HG02610 (cell line): ENCODE results near the gene ASTL.

Source experiments
- ATAC-seq: cut with Tn5 transposase; IDR thresholded peaks from one replicate; pipeline ENCODE4 v1.9.1; 2021; ENCODE audit warnings: mild to moderate bottlenecking, moderate library complexity; ENCODE audit not compliant: unreplicated experiment

ASTL gene

DNA sequence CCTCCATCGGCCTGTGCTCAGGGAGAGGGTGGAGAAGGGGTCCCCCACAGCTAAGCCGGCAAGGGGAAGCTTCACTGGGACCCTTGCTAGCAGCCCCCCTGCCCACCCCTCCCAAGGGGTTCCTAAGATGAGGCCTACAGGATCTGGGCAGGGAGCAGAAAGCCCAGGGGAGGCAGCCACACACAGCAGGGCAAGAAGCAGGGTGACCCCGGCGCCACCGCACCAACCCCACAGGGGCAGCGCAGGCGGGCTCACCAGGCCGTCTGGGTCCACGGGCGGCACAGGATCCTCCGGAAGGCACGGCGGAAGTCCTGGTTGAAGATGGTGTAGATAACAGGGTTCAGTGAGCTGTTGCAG, 23.8 kb downstream of the ASTL start:
- no peak for ATAC-seq

- no peak for ATAC-seq
Measured at GRCh38 chr2:96113951-96114350, 24.4 kb downstream of the ASTL start.

DNA sequence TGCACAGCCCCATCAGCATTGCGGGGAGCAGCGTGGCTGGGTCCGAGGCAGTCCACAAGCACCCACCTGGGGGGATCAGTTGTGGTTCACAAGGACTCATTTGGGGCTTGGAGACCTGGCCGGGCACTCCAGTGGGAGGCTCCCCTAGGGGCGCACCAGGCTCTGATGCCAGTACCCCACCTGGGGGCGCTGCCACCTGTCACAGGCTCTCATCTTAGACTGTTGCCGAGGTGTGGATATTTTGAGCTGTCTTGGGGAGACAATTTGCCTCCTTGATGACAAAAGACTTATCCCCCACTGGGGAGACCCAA, 25.0 kb downstream of the ASTL start:
- ATAC-seq, result no peak

GRCh38 chr2:96112501-96113366, 25.6 kb downstream of the ASTL start:
- no peak for ATAC-seq

- ATAC-seq, result no peak
Measured at GRCh38 chr2:96111823-96112500, 26.3 kb downstream of the ASTL start.

DNA sequence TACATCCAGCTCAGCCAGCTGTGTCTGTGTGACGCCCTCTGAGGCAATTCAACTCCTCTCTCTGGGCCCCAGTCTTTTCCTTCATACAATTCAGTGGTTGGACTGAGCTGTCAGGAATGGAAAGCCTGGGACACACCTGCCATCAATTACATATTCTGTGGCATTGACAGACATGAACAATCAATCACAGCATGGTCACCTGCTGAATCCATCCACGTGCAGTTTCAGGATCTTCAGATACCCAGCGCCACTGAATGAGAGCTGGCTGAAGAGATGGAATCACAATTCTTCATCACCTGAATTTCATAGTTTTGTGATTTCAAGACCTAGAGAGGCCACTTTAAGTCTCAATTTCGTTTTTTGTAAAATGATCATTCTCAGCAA, 27.1 kb downstream of the ASTL start:
- ATAC-seq, result no peak

DNA sequence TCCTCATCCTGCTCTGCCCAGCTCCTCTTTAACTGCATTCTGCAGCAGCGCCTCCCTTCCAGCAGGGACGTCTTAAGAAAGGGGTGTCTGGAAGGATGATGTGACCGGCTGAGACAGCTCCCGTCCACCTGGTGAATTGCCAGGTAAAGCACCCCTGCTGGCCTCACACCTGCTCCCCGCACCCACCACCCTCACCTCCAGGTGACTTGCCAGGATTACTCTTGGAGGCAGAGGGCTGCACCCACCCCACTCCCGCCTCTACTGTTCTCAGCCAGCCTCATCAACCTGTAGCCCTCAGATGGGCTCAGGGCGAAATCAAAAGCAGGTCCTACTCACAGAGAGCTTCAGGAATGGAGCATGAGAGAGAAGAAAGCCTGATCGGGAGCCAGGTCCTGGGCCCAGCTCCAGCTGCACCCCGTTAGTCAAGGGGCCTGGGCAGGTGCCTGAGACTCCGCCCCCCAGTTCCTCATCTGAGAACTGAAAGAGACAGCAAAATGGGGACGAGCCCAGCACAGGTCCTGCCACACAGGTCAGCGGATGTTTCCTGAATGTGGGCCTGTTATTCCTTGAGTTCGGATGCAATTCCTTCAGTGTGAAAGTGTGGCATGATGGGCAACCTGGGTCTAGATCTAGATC, 27.6 kb downstream of the ASTL start:
- no peak for ATAC-seq

DNA sequence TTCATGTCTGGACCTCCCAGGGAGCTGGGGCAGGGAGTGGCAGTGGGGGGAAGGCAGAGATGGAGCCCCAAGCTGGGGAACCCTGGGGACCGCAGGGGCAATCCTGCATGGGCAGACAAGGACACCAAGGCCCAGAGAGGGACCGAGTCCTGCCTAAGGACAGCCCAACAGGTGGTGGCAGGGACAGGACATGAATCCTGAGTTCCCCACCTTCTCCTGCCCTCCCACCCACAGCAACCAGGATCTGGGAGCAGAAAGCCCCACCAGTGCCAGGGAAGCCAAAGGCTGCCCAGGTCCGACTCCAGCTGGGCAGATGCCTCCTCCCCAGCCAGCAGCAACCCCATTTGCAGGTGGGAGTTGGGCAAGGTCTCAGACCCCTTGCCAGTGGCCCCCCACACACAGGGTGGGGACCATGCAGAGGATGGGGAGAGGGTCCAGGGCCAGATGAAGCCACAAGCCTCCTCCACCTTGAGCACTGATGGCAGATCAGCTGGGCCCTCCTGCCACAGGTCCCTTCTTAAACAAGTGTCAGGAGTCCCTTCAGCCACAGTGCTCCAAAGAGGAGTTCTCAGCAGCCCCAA, 28.3 kb downstream of the ASTL start:
- ATAC-seq, result no peak

DNA sequence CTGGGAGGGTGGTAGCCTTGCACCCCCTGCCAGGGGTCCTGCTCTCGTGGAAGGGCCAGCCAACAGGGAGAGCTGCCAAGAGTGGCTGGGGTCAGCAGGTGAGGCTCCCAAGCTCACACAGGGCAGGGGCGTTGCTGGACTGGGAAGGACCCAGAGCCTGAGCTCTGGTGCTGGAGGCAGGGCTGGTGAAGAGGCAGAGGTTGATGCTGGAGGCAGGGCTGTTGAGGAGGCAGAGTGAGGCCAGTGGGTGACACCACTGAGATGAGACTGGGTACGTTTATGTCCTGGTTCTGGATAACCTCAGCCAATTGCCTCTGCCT, 29.0 kb downstream of the ASTL start:
- no peak for ATAC-seq

GRCh38 chr2:96108541-96109360, 29.6 kb downstream of the ASTL start:
- ATAC-seq, result no peak

DNA sequence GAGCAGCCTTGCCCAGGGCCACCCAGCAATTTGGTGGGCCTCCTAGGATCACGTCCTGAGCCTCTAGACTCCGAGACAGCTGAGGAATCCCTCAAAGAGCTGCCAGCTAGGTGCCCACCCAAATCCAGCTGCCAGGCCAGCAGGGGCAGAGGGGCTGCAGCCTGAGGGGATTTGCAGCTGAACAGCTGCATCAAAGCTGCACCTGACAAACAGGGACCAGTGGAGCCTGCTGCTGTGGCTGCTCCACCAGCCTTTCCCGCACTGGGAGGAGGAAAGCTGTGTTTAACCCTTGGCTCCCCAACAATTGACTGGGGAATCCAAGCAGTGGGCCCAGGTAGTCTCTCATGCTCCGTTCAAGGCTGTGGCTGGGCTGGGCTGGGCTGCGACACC, 30.2 kb downstream of the ASTL start:
- no peak for ATAC-seq

GRCh38 chr2:96107708-96108065, 30.6 kb downstream of the ASTL start:
- no peak for ATAC-seq

DNA sequence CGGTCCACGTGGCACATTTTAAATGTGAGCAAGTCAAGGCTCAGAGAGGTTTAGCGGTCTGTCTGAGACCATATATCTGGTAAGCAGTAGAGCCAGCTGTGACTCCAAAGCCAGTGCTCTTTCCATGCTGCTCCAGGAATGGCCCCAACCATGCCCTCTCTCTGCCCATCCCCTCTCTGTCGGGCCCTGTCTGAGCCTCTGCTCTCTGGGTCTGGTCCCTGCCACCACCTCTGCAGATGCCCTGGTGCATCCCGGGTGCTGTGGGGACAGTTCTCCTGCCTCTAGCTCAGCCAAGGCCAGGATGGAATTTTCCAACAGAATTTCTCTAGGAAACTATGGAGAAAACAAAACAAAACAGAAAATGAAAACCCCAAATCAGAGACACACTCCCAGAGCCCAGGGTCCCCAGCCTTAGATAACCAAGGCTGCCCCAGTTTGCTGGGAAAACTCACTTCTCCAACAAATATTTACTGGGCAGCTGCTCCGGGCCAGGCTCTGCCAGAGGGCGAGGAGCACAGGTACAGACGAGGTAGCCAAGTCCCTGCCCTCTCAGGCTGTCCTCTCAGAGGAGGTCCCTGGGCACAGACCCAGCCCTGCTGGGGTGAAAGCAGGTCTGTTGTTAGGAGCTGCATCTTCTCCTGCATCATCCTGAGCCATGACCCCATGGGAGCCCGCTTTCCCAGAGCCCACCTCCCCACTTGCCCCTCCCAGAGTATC, 31.2 kb downstream of the ASTL start:
- no peak for ATAC-seq

DNA sequence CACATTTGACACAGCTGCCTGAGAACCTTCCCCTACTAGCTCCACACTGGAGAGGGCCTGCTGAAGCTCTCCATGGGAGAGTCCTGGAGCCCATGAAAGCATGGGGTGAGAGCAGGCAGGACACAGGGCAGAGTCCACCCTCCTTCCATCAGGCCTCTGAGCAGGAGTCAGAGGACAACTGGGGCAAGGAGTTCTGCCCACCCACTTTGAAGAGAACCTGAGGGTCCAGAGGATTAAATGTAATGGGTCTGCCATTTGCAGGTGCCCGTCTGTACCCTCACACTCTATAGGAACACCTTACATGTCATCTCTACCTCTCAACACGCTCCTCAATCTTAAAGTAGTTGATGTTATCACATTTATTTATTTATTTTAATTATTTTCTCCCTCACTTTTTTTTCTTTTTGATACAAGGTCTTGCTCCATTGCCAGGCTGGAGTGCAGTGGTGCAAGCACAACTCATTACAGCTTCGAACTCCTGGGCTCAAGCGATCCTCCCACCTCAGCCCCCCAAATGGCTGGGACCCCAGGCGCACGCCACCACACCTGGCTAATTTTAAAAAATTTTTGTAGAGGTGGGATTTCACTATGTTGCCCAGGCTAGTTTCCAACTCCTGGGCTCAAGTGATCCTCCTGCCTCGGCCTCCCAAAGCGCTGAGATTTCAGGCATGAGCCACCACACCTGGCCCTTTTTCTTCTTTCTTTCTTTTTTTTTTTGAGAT, 32.1 kb downstream of the ASTL start:
- no peak for ATAC-seq

- ATAC-seq, result no peak
Measured at GRCh38 chr2:96105152-96105915, 33.0 kb downstream of the ASTL start.

DNA sequence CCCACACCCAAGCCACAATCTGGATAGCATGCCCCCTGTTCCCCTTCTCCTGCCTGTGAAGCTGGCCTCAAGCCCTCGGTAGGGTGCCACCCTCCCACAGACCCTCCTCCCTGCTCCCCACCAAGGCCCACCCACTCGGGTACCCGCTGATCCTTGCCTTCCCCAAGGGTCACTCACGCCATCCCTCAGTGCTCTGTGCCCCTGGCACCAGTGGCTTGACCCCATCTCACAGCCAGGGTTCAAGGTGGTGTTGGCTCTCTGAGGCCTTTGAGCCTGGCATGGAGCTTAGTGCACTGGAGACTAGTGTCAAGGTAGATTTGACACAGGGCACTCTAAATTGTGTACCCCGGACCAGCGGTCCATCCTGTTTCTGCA, 33.8 kb downstream of the ASTL start:
- ATAC-seq, result no peak

- ATAC-seq, result no peak
Measured at GRCh38 chr2:96103761-96104486, 34.4 kb downstream of the ASTL start.

DNA sequence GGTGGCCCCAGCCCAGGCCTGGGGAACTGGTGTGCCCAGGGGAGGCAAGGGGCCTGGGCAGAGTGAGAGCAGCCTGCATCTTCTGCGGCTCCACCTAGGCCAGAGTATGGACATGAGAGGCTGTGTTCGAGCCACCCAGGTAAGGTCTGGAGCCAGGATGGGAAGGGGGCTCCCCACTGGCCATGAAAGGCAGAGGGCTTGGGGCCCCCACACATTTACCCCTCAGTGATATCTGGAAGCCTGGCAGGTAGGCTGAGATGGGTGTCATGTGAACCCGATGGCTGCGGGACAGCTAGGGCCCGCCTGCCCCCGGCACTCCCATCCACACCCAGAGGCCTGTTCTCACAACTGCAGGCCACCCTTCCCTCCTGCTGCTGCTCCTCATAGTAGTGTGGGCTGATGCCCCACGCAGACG, 35.1 kb downstream of the ASTL start:
- ATAC-seq, result no peak
